Measurements from ENCODE around the gene BCO1.

Gene BCO1

DNA sequence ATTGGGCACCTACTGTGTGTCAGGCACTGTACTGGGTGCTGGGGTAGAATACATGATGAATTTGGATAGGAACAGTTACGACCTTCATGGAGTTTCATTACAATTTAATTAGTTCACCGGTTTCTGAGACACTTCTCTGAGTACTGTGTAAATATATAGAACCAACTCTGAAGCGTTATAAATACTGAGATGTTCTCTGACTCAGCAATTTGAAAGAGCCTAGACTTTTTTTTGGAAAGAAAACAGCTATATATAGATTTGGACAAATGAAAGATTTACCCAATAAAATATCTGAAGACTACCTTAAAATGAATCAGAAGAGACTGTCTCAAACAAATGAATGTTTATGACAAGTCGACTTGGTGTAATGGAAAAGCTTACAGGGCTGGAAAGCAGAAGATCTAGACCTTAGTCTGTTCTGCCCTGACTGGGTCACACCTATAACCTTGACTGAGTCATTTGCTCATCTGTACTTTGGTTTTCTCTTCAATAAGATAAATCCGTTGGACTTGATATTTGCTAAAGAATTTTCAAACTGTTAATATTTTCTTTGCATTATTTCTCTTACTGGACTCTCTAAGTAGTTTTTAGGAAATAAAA is 71.7 kb downstream of the BCO1 start:
- H3K4me3 ChIP-seq (ENCODE audit: low read depth, low read length), result no peak overlapping the region
- TF ChIP-seq, protein P1, sequence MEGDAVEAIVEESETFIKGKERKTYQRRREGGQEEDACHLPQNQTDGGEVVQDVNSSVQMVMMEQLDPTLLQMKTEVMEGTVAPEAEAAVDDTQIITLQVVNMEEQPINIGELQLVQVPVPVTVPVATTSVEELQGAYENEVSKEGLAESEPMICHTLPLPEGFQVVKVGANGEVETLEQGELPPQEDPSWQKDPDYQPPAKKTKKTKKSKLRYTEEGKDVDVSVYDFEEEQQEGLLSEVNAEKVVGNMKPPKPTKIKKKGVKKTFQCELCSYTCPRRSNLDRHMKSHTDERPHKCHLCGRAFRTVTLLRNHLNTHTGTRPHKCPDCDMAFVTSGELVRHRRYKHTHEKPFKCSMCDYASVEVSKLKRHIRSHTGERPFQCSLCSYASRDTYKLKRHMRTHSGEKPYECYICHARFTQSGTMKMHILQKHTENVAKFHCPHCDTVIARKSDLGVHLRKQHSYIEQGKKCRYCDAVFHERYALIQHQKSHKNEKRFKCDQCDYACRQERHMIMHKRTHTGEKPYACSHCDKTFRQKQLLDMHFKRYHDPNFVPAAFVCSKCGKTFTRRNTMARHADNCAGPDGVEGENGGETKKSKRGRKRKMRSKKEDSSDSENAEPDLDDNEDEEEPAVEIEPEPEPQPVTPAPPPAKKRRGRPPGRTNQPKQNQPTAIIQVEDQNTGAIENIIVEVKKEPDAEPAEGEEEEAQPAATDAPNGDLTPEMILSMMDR (IDR thresholded peaks at IDR 0.05; ENCODE audit: low read depth, low read length), result no peak
- TF ChIP-seq, protein P2, sequence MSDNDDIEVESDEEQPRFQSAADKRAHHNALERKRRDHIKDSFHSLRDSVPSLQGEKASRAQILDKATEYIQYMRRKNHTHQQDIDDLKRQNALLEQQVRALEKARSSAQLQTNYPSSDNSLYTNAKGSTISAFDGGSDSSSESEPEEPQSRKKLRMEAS (IDR thresholded peaks at IDR 0.05; ENCODE audit: low read depth, low read length), result no peak
- no peak for TF ChIP-seq MYC (IDR thresholded peaks at IDR 0.05; ENCODE audit: low read depth, low read length)
- TF ChIP-seq POLR2A (IDR thresholded peaks at IDR 0.05; ENCODE audit: extremely low read depth, insufficient read length), result no peak
- DNase-seq (ENCODE audit: low read depth), result no peak

DNA sequence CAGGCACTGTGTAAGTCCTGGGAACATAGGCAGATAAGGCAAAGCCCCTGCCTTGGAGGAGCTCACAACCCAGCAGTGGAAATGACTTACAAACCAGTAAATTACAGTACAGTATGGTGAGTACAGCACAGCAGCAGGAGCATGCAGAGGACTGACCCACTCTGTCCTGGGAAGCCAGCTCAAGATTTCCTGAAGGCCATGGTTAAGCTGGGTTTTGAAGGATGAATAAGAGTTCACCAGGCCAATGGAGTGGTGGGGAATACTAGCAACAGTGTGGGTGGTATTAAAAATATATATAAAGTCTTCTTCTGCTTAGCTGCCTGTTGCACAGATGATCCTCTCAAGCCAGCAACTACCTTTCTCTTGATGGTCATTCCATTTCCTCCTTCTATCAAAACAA is 73.3 kb downstream of the BCO1 start:
- no peak overlapping the region for H3K4me3 ChIP-seq (ENCODE audit: low read depth, low read length)
- TF ChIP-seq, protein P2 (IDR thresholded peaks at IDR 0.05; ENCODE audit: low read depth, low read length), result no peak
- TF ChIP-seq POLR2A (IDR thresholded peaks at IDR 0.05; ENCODE audit: extremely low read depth, insufficient read length), result no peak
- TF ChIP-seq, protein P1 (IDR thresholded peaks at IDR 0.05; ENCODE audit: low read depth, low read length), result no peak
- no peak for TF ChIP-seq MYC (IDR thresholded peaks at IDR 0.05; ENCODE audit: low read depth, low read length)
- DNase-seq (ENCODE audit: low read depth), result no peak

DNA sequence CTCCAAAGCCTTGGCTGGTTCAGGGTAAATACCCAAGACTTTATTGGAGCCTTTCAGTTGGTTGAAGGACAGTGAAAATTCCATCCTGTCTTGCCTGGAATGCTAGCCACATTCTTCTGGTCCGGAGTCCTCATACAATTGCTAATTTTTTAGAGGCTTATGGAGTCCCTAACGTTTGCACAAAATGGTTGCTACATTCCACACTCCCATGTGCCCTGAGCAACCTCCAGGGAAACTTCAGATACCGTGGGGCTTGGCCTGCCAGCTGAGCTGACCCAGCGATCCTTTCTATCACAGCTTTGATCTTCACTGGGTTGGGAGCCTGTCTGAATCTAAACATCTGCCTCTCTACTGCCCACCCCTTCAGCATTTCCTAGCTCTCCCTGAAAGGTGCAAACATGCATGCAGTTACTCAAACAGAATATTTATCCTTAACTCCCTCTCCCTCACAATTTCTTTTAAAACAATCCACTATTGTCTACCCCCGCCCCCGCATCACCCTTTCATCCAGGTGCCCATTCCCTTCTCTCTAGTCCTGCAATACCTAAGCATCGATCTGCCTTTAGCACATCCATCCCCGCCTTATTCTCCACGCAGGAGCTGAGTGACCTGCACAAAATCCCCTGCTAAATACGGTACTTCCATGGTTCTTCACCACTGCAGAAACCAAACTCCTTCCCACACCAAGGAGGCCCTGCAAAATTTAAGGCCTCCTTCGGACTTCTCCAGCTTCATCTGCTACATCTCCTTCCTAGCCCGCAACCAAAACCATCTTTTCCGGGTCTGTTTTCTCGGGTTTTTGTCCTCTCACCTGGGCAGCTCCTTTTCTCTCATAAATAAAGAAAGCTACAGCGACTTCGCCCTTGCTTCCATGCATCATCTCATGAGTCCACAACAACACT is 75.5 kb downstream of the BCO1 start:
- DNase-seq (ENCODE audit: low read depth), result no peak

DNA sequence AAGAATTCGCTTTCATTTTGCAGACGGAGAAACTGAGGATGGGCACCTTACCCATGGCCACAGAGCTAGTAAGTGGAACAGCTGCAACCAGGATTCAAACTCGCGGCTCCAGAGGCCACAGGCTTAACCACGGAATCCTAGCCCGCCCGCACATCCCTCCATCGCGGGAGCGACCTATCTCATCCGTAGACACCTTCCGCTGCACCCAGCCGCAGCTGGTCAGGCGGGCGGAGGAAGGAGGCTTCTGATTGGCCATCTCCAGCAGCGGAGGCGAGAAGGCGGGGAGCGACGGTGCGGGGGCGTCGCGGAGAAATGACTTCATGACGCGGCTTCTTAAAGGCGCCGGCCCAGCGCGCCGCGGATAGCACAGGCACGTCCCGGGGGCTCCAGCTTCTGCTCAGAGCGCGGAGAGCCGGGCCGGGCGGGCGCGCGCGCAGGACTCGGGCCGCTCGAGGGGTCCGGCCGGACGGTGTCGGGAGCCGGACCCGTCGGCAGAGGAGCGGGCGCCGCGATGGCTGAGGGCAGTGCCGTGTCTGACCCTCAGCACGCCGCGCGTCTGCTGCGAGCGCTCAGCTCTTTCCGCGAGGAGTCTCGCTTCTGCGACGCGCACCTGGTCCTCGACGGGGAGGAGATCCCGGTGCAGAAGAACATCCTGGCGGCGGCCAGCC is 76.2 kb downstream of the BCO1 start, which contains the start of gene GAN:
TSS of gene GAN (plus strand) at position 360 of the 668 bp plus-strand sequence. CDS start at position 512, 152 bp downstream.
- TF ChIP-seq MYC (IDR thresholded peaks at IDR 0.05; ENCODE audit: low read depth, low read length) (peak; percentile 29; the same call in 1 of the 2 replicates), POLR2A (IDR thresholded peaks at IDR 0.05; ENCODE audit: extremely low read depth, insufficient read length) (peak; percentile 78)
- TF ChIP-seq, protein P2 (IDR thresholded peaks at IDR 0.05; ENCODE audit: low read depth, low read length), result peak; percentile 48; the same call in 1 of the 2 replicates
- TF ChIP-seq, protein P1 (IDR thresholded peaks at IDR 0.05; ENCODE audit: low read depth, low read length), result no peak
- DNase-seq (ENCODE audit: low read depth), result peak; percentile 98
- peak within 1 kb of the TSS; percentile 96 for H3K4me3 ChIP-seq (ENCODE audit: low read depth, low read length)

More for the DNA sequence above, 75.5 kb downstream of the BCO1 start:
- H3K4me3 ChIP-seq (ENCODE audit: low read depth, low read length), result peak overlapping the region; percentile 96
- TF ChIP-seq MYC (IDR thresholded peaks at IDR 0.05; ENCODE audit: low read depth, low read length) (no peak), POLR2A (IDR thresholded peaks at IDR 0.05; ENCODE audit: extremely low read depth, insufficient read length) (no peak)
- TF ChIP-seq, protein P2 (IDR thresholded peaks at IDR 0.05; ENCODE audit: low read depth, low read length), result no peak
- TF ChIP-seq, protein P1 (IDR thresholded peaks at IDR 0.05; ENCODE audit: low read depth, low read length), result no peak
